GM21526 (cell line): ENCODE data around the gene ECHS1.
"Not testable (repeated sequence)": the region's sequence is repeated elsewhere in the genome, so short reads cannot be mapped to it uniquely, and the experiment has no call there.

Experiments
- ATAC-seq: cut with Tn5 transposase; IDR thresholded peaks from one replicate; pipeline ENCODE4 v1.9.1; 2021; ENCODE audit warnings: moderate library complexity; ENCODE audit not compliant: unreplicated experiment, low FRiP score

The ECHS1 gene

GRCh38 chr10:133400624-133401424 lies 27.7 kb upstream of the ECHS1 start:
- peak; percentile 61 for ATAC-seq

DNA sequence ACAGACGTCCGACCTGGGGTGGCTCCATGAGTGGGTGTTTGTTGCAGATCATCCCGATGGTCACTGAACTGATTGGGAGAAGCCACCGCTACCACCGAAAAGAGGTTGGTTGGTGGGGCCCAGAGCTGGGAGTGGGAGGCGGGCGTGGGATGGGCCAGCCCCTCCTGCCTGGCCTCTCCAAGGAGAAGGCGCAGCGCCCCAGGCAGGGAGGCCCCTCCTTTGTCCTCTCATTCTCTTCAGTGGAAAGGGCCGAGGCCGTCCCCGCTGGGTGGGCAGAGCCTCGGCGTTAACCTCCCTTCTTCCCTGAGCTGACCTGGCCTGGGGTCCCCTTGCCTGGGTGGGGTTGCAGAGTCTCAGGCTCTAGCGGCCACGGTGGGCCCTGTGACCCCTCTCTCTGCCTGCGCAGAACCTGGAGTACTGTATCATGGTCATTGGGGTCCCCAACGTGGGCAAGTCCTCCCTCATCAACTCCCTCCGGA lies 26.0 kb upstream of the ECHS1 start:
- no peak for ATAC-seq

DNA sequence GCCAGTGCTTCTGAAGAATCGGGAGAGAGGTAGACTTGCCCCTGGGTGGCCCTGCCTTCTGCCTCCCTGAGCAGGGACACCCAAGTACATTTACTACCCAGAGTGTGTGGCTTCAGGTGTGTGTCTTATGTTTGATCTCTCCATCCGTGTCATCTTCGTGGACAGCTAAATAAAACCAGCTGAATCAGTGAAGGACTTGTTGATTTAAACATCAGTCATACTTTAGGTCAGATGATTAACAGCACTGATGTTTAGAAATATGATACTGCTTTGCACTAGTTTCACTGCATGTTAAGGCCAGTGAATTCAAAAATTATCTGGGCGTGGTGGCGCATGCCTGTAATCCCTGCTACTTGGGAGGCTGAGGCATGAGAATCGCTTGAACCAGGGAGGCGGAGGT lies 24.8 kb upstream of the ECHS1 start:
- ATAC-seq = no peak

- no peak for ATAC-seq
These were observed 23.0 kb upstream of the ECHS1 start for GRCh38 chr10:133396035-133396624.

DNA sequence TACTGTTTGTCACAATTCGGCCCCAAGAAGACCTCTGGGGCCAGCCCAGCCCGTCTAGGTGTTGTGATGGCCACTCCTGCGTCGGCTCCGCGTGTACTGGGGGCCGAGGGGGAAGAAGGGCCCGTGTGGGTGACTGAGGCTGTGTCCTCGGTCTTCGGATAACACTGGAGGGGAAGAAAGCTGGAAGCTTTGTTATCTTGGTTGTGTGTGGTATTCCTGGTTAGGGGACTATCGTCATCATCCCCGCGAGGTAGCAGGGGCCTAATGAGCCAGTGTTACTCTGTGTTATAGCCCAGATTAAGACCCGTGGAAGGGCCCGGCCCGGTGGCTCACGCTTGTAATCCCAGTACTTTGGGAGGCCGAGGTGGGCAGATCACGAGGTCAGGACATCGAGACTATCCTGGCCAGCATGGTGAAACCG lies 21.7 kb upstream of the ECHS1 start:
- no peak for ATAC-seq

GRCh38 chr10:133394064-133394663 lies 21.0 kb upstream of the ECHS1 start, which contains the start of gene MTG1:
MTG1 (plus strand) TSS chr10:133394157; CDS start chr10:133394221, 64 bp downstream.
- ATAC-seq = peak; percentile 64

- no peak for ATAC-seq
These were observed 20.4 kb upstream of the ECHS1 start for GRCh38 chr10:133393401-133394063.

GRCh38 chr10:133391761-133392518 lies 18.8 kb upstream of the ECHS1 start:
- no peak for ATAC-seq

DNA sequence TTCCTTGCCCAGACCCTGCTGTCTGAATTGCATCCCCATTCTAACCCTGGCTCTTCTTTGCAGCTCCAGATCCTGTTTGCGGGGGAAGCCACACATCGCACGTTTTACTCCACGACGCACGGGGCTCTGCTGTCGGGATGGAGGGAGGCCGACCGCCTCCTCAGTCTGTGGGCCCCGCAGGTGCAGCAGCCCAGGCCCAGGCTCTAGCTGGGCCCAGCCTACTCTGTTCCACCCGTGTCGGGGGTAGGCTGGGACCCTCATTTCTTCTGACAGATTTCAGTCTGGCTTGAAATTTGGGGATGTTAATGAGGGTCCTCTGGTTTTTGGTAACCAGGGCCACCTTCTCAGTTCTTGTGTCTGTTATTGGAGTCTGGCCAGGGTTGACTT lies 18.1 kb upstream of the ECHS1 start:
- no peak for ATAC-seq

GRCh38 chr10:133390597-133391248 lies 17.6 kb upstream of the ECHS1 start:
- no peak for ATAC-seq

- ATAC-seq = peak; percentile 79
These were observed 16.0 kb upstream of the ECHS1 start for GRCh38 chr10:133388973-133389818.

DNA sequence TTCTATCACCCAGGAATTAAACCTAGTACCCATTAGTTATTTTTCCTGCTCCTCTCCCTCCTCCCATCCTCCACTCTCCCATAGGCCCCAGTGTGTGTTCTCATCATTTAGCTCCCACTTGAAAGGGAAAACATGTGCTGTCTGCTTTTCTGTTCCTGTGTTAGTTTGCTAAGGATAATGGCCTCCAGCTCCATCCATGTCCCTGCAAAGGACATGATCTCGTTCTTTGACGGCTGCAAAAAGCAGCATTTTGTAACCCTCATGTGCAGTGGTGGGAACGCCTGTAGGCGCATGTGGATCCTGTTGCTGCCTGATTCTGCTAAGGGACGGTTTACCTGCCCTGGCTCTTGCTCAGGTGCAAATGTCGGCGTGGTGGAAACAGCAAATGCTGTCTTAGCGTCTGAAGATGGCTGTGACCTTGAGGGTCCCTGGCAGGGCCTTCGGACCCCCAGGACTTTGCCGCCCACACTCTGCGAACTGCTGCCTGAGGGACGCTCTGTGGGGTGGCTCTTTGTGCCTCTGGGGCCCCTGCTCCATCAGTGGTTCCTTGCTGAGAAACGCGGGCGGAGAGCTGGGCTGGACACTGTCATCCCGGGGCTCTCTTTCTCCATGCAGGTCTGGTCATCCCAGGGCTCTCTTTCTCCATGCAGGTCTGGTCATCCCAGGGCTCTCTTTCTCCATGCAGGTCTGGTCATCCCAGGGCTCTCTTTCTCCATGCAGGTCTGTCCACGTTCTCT lies 15.2 kb upstream of the ECHS1 start:
- no peak for ATAC-seq

DNA sequence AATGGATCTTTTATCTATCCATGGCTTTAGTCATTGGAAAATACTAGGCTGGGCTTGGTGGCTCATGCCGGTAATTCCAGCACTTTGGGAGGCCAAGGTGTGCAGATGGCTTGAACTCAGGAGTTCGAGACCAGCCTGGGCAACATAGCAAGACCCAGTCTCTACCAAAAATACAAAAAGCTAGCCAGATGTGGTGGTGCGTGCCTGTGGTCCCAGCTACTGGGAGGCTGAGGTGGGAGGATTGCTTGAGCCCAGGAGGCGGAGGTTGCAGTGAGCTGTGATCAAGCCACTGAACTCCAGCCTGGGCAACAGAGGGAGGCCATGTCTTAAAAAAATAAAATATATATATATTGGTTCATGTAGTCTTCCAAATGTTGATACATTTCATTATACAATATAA lies 13.8 kb upstream of the ECHS1 start:
- ATAC-seq = not testable (repeated sequence)

DNA sequence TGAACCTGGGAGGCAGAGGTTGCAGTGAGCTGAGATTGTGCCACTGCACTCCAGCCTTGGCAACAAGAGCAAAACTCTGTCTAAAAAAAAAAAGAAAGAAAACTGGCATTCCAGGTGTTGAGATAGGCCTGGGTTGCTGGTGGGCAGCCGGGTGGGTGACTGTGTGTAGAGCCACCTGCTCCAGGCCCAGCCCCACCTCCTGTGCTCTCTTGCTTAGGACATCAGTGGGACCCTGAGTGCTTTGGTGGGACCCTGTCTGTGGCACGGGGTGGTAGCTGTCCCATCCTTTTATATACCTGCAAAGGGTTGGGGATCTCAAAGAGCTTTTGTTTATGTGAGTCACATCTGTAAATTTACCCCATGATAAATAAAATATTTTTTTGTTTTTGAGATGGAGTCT lies 12.1 kb upstream of the ECHS1 start:
- ATAC-seq = no peak

GRCh38 chr10:133384071-133384470 lies 10.9 kb upstream of the ECHS1 start:
- ATAC-seq = no peak

DNA sequence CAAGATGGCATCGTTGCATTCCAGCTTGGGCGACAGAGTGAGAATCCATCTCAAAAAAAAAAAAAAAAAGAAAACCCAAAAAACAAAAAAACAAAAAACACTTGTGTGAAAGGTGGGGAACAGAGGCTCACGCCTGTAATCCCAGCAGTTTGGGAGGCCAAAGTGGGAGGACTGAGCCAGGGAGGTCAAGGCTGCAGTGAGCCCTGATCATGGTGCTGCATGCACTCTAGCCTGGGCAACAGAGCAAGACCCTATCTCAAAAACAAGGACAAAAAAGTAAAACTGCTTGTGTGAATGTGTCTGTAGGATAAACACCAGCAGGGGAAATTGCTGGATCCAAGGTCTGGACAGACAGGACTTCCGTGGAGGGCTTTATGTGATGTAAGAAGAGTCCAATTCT lies 10.4 kb upstream of the ECHS1 start:
- no peak for ATAC-seq

DNA sequence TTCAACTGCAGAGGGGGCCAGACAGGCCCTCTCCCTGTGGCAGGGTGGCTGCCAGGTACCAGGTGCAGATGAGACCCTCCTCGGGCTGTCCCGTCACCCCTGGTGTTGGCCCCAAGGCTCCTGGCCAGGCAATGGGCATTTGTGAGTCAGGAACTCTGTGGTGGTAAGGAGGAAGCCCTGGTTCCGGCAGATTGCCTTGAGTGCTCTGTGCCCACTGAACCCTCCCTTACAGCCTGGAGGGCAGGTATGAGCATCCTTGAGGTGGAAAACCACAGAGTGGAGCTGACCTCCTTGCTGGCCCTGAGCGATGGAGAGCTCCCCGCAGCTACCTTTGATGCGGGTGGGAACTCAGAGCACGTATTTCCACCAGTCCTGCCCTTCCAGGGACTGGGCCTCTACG lies 7.9 kb upstream of the ECHS1 start:
- ATAC-seq = no peak
